ENCODE measurements around the gene SYCE1L.

DNA sequence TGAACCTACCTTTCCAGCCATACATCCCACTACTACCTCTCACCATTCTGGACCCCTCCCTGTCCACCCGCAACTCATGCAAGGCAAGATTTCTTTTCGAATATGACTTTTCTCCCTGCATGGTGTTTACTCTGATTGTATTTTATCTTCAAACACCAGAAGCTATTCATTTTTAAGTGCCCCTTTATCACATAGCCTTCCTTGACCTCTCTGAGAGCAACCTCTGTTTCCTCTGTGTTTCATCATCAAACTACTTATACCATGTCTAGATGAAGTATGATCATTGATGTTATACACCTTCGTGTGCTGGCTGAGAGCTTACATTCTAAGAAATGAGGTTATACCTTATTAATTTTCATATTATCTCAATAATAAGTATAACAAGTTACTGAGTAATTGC lies 31.8 kb downstream of the SYCE1L start:
- no peak for TF ChIP-seq GABPA (IDR thresholded peaks at IDR 0.05 in 1 of 2, conservative IDR thresholded peaks at IDR 0.05 in 1 of 2)
- TF ChIP-seq TAF1 (conservative IDR thresholded peaks at IDR 0.05), result no peak
- TF ChIP-seq, protein P1, sequence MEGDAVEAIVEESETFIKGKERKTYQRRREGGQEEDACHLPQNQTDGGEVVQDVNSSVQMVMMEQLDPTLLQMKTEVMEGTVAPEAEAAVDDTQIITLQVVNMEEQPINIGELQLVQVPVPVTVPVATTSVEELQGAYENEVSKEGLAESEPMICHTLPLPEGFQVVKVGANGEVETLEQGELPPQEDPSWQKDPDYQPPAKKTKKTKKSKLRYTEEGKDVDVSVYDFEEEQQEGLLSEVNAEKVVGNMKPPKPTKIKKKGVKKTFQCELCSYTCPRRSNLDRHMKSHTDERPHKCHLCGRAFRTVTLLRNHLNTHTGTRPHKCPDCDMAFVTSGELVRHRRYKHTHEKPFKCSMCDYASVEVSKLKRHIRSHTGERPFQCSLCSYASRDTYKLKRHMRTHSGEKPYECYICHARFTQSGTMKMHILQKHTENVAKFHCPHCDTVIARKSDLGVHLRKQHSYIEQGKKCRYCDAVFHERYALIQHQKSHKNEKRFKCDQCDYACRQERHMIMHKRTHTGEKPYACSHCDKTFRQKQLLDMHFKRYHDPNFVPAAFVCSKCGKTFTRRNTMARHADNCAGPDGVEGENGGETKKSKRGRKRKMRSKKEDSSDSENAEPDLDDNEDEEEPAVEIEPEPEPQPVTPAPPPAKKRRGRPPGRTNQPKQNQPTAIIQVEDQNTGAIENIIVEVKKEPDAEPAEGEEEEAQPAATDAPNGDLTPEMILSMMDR (IDR thresholded peaks at IDR 0.05; ENCODE audit: low read depth, low read length, missing input control), result no peak
- TF ChIP-seq, protein P2, sequence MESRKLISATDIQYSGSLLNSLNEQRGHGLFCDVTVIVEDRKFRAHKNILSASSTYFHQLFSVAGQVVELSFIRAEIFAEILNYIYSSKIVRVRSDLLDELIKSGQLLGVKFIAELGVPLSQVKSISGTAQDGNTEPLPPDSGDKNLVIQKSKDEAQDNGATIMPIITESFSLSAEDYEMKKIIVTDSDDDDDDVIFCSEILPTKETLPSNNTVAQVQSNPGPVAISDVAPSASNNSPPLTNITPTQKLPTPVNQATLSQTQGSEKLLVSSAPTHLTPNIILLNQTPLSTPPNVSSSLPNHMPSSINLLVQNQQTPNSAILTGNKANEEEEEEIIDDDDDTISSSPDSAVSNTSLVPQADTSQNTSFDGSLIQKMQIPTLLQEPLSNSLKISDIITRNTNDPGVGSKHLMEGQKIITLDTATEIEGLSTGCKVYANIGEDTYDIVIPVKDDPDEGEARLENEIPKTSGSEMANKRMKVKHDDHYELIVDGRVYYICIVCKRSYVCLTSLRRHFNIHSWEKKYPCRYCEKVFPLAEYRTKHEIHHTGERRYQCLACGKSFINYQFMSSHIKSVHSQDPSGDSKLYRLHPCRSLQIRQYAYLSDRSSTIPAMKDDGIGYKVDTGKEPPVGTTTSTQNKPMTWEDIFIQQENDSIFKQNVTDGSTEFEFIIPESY (IDR thresholded peaks at IDR 0.05), result no peak
- TF ChIP-seq RAD21 (IDR thresholded peaks at IDR 0.05), result no peak
- TF ChIP-seq, protein P3, sequence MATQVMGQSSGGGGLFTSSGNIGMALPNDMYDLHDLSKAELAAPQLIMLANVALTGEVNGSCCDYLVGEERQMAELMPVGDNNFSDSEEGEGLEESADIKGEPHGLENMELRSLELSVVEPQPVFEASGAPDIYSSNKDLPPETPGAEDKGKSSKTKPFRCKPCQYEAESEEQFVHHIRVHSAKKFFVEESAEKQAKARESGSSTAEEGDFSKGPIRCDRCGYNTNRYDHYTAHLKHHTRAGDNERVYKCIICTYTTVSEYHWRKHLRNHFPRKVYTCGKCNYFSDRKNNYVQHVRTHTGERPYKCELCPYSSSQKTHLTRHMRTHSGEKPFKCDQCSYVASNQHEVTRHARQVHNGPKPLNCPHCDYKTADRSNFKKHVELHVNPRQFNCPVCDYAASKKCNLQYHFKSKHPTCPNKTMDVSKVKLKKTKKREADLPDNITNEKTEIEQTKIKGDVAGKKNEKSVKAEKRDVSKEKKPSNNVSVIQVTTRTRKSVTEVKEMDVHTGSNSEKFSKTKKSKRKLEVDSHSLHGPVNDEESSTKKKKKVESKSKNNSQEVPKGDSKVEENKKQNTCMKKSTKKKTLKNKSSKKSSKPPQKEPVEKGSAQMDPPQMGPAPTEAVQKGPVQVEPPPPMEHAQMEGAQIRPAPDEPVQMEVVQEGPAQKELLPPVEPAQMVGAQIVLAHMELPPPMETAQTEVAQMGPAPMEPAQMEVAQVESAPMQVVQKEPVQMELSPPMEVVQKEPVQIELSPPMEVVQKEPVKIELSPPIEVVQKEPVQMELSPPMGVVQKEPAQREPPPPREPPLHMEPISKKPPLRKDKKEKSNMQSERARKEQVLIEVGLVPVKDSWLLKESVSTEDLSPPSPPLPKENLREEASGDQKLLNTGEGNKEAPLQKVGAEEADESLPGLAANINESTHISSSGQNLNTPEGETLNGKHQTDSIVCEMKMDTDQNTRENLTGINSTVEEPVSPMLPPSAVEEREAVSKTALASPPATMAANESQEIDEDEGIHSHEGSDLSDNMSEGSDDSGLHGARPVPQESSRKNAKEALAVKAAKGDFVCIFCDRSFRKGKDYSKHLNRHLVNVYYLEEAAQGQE (IDR thresholded peaks at IDR 0.05), result no peak
- TF ChIP-seq YY1 (IDR thresholded peaks at IDR 0.05), result no peak
- TF ChIP-seq JUND (IDR thresholded peaks at IDR 0.05), result no peak
